Thymus (tissue), 11 donors: Measurements from ENCODE around the gene CLIP2. TPM values are rescaled to one million over a fixed set of nuclear protein-coding genes. Genes with fewer than 3 reads are reported as not detected.

ENCODE experiments used
- DNase-seq, 9 donors: peaks; one replicate each; pipeline ENCODE4 v3.0.0-alpha.2; 2013; ENCODE audit warnings: low spot score in 9 of 9, low read depth in 6 of 9, missing footprints in 1 of 9
- H3K27ac ChIP-seq, 2 donors: one replicate each; pipeline ENCODE4 v1.5.1; 2013; ENCODE audit warnings: control low read depth in 1 of 2, low read depth in 1 of 2, low read length in 1 of 2, mild to moderate bottlenecking in 1 of 2, moderate library complexity in 1 of 2
- H3K27me3 ChIP-seq, 2 donors: one replicate each; pipeline ENCODE4 v1.5.1; 2013; ENCODE audit warnings: low read length in 1 of 2; ENCODE audit not compliant: control insufficient read depth in 2 of 2, insufficient read depth in 1 of 2
- H3K36me3 ChIP-seq, 2 donors: one replicate each; pipeline ENCODE4 v1.5.1; 2013; ENCODE audit warnings: low read length in 1 of 2, mild to moderate bottlenecking in 1 of 2, moderate library complexity in 1 of 2; ENCODE audit not compliant: control insufficient read depth in 2 of 2, insufficient read depth in 2 of 2
- H3K4me1 ChIP-seq, 2 donors: one replicate each; pipeline ENCODE4 v1.5.1; 2013; ENCODE audit warnings: low read length in 2 of 2; ENCODE audit not compliant: control insufficient read depth in 2 of 2, insufficient read depth in 2 of 2
- H3K4me3 ChIP-seq, 2 donors: one replicate each; pipeline ENCODE4 v1.5.1; 2013; ENCODE audit warnings: low read length in 2 of 2, control low read depth in 1 of 2, mild to moderate bottlenecking in 1 of 2
- H3K9me3 ChIP-seq, 2 donors: one replicate each; pipeline ENCODE4 v1.5.1; 2013; ENCODE audit warnings: low read length in 1 of 2, mild to moderate bottlenecking in 1 of 2; ENCODE audit not compliant: control insufficient read depth in 2 of 2, insufficient read depth in 1 of 2
- WGBS: extraction: QIAGEN DNeasy Blood & Tissue Kit; methylation state at CpG from one replicate; pipeline ENCODE4 v1.1.7; 2013; 5-methylcytosine and 5-hydroxymethylcytosine counted together
- polyA plus RNA-seq: library from polyadenylated mRNA; stranded (reverse); fragments of 200-250 nt; gene quantifications from one replicate; pipeline ENCODE4 v1.2.3, GENCODE V29; 2013
- total RNA-seq: library from RNA; stranded (reverse); fragments of 120-200 nt; gene quantifications from one replicate; pipeline ENCODE4 v1.2.4, GENCODE V29; 2013
- donor health status: healthy.

CLIP2 gene
- total and polyA plus RNA-seq, 2 donors = 5.2 to 5.6 TPM

DNA sequence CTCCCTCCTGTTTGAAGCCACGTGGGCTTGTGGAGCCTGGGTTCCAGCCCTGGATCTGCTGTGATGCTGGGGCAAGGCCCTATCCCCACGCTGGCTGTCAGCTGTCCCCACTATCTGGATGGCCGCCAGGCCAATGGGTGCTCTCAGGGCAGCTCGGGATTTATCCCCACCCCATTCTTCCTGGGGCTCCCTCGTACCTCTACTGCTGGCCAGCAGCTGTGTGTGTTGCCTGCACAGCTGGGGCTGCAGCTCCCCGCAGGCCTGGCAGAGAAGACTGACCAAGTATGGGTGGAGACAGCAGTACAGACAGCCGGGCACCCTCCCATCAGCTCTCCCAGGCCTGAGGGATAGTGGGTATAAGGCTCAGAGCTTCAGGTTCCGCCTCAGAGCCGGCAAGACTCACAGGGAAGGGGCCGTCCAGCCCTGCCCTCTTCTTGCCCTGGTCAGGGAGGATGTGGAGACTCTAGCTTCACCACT, 13.6 kb downstream of the CLIP2 start:
- 92% methylated on average over 10 of the region's 10 CpGs for WGBS
- H3K36me3 ChIP-seq = no peaks in the 10 kb centered on the region
- peaks cover 9 to 13% of the 10 kb centered on the region in 2 donors for H3K4me1 ChIP-seq
- H3K9me3 ChIP-seq = no peaks in the 10 kb centered on the region
- H3K27me3 ChIP-seq = no peaks in the 10 kb centered on the region
- no peak for DNase-seq
- H3K4me3 ChIP-seq = no peak overlapping the region
- no peak overlapping the region for H3K27ac ChIP-seq

DNA sequence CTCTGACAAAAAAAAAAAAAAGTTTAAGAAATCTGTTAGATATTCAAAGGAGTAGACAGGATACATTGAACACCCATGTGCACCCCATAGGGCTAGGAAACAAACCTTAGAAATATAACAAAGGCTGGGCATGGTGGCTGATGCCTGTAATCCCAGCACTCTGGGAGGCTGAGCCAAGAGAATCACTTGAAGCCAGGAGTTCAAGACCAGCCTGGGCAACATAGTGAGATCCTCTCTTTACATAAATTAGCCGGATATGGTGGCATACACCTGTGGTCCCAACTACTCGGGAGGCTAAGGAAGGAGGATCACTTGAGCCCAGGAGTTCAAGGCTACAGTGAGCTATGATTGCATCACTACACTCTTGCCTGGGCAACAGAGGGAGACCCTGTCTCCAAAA, 15.3 kb downstream of the CLIP2 start:
- no peak for DNase-seq
- Histone ChIP-seq H3K4me3 (no peak overlapping the region), H3K27me3 (no peaks in the 10 kb centered on the region), H3K9me3 (no peaks in the 10 kb centered on the region), H3K4me1 (peaks cover 9 to 13% of the 10 kb centered on the region in 2 donors), H3K36me3 (peaks cover 0 to 3% of the 10 kb centered on the region in 2 donors), H3K27ac (no peak overlapping the region)
- WGBS = 98% methylated on average over 2 of the region's 2 CpGs

DNA sequence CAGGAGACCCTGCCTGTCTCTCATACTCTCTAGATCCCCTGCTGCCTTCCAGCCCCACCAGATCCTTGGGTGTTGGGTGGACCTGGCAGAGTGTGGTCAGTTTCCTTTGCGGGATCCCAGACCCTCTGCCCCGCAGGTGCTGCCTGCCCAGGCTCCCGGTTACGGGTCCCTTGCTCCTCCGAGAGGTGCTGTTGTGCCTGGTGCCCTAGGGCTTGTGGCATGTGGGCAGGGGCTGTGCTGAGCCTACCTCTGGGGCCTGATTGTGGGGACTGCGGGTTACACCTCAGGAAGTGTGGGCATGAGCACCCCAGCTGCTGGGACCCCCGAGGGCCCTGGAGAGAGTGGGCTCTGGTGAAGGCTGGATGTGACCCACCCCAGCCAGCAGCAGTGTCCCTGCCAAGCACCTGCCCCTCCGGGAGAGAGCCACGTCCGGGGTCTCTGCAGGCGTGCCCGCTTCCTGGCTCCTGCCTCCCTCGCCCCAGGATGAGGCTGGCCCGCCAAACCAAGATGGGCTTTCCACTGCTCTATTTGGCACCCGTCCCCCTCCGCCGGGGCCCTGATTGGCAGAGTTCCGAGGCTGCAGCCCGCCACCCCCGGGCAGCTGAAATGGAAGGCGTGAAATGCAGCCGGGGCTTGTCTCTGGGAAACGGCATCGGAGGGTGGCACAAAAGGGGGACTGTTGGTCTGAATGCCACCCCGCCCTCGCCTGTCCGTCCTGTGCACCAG, 17.0 kb downstream of the CLIP2 start:
- Histone ChIP-seq H3K9me3 (no peaks in the 10 kb centered on the region), H3K36me3 (peaks cover 0 to 3% of the 10 kb centered on the region in 2 donors), H3K27me3 (no peaks in the 10 kb centered on the region), H3K27ac (no peak overlapping the region), H3K4me3 (peak overlapping the region in 1 of 2 donors; percentile 16), H3K4me1 (peaks cover 9 to 13% of the 10 kb centered on the region in 2 donors)
- 8% methylated on average over 27 of the region's 27 CpGs for WGBS
- no peak for DNase-seq

GRCh38 chr7:74306730-74307469, 17.7 kb downstream of the CLIP2 start:
- H3K27ac ChIP-seq = peak overlapping the region in 1 of 2 donors; percentile 33
- H3K27me3 ChIP-seq = no peaks in the 10 kb centered on the region
- peaks cover 0 to 3% of the 10 kb centered on the region in 2 donors for H3K36me3 ChIP-seq
- 10% methylated on average over 20 of the region's 20 CpGs for WGBS
- peak overlapping the region in 1 of 2 donors; percentile 23 for H3K4me3 ChIP-seq
- peaks cover 9 to 13% of the 10 kb centered on the region in 2 donors for H3K4me1 ChIP-seq
- H3K9me3 ChIP-seq = no peaks in the 10 kb centered on the region
- peak in 1 of 9 donors; percentile 17 for DNase-seq

GRCh38 chr7:74307738-74308505, 18.7 kb downstream of the CLIP2 start:
- H3K27ac ChIP-seq = no peak overlapping the region
- H3K4me3 ChIP-seq = no peak overlapping the region
- H3K9me3 ChIP-seq = no peaks in the 10 kb centered on the region
- no peak for DNase-seq
- H3K4me1 ChIP-seq = peaks cover 9 to 13% of the 10 kb centered on the region in 2 donors
- 92% methylated on average over 10 of the region's 10 CpGs for WGBS
- H3K27me3 ChIP-seq = no peaks in the 10 kb centered on the region
- peaks cover 0 to 3% of the 10 kb centered on the region in 2 donors for H3K36me3 ChIP-seq

DNA sequence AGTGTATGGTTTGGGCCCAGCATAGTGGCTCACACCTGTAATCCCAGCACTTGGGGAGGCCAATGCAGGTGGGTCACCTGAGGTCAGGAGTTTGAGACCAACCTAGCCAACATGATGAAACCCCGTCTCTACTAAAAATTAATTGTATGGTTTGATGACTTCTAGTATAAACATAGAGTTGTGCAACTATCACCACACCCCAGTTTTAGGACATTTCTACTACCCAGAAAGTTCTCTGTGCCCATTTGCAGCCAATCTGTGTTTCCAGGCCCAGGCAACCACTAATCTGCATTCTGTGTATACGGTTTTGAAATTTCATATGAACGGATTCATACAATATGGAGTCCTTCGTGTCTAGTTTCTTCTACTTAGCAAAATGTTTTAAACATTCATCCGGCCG, 20.0 kb downstream of the CLIP2 start:
- H3K27me3 ChIP-seq = no peaks in the 10 kb centered on the region
- WGBS = 97% methylated on average over 6 of the region's 6 CpGs
- H3K4me3 ChIP-seq = no peak overlapping the region
- no peak overlapping the region for H3K27ac ChIP-seq
- no peak for DNase-seq
- H3K36me3 ChIP-seq = peaks cover 0 to 3% of the 10 kb centered on the region in 2 donors
- H3K4me1 ChIP-seq = peaks cover 9 to 13% of the 10 kb centered on the region in 2 donors
- H3K9me3 ChIP-seq = no peaks in the 10 kb centered on the region

DNA sequence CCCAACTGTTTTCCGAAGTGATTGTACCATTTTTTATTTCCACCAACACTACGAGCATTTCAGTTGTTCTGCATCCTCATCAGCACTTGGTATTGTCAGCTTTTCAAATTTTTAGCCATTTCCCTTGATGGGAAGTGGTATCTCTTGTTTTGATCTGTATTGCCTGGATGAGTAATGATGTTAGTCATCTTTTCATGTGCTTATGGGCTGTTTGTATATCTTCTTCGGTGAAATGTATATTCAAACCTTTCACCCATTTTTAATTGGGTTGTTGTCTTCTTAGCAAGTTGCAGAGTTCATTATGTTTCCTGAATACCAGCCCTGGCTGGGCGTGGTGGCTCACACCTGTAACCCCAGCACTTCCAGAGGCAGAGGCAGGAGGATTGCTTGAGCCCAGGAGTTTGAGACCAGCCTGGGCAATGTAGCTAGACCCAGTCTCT, 22.1 kb downstream of the CLIP2 start:
- no peak for DNase-seq
- WGBS = 95% methylated on average over 4 of the region's 4 CpGs
- peaks cover 0 to 3% of the 10 kb centered on the region in 2 donors for H3K36me3 ChIP-seq
- no peaks in the 10 kb centered on the region for H3K9me3 ChIP-seq
- H3K27me3 ChIP-seq = no peaks in the 10 kb centered on the region
- peaks cover 8 to 9% of the 10 kb centered on the region in 2 donors for H3K4me1 ChIP-seq
- H3K27ac ChIP-seq = no peak overlapping the region
- H3K4me3 ChIP-seq = no peak overlapping the region

DNA sequence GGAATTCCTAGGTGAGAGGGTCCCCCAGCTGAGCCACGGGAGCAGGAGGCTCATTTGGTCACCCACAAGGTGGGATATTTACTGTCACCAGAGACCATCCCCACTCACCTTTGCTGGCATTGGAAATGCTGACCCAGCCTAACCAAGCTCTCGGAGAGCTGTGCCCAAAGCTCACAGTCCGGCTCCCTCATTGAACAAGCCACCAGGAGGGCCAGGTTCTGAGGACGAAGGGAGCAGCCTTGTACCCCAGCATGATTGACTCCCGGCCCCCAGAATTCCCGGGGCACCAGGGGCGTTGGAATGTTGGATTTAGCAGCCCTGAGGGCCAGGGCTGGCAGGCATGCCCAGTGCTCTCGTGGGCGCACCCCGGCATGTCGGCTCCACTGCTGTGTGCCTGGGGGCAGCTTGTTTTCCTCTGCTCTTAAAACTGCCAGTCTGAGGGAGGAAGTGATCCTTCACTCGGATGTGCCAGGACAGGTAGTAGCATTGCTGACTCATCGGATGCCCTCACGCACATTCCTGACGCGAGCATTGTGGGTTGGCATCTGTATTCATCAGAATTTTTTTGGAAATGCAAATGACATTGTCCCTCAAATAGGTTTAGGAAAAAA, 23.3 kb downstream of the CLIP2 start:
- no peaks in the 10 kb centered on the region for H3K9me3 ChIP-seq
- peaks cover 0 to 3% of the 10 kb centered on the region in 2 donors for H3K36me3 ChIP-seq
- H3K27me3 ChIP-seq = no peaks in the 10 kb centered on the region
- WGBS = 39% methylated on average over 16 of the region's 16 CpGs
- no peaks in the 10 kb centered on the region for H3K4me1 ChIP-seq
- no peak overlapping the region for H3K4me3 ChIP-seq
- no peak overlapping the region for H3K27ac ChIP-seq
- no peak for DNase-seq
